Measurements from ENCODE around the gene CLINT1. TPM values are rescaled to one million over a fixed set of nuclear protein-coding genes. Genes with fewer than 3 reads are reported as not detected.

CLINT1 gene
- total RNA-seq, 3 donors from 2014 or later = 86.5 to 157 (median 89.5) TPM

GRCh38 chr5:157745041-157745456, 113.9 kb downstream of the CLINT1 start:
- H3K4me1 ChIP-seq = no peaks in the 10 kb centered on the region
- no peak overlapping the region for H3K27ac ChIP-seq
- peak overlapping the region; percentile 82 to 92 (median 83) for H3K4me3 ChIP-seq

GRCh38 chr5:157744051-157745011, 114.6 kb downstream of the CLINT1 start:
- TF ChIP-seq CTCF (IDR thresholded peaks at IDR 0.05) (no peak), POLR2A (IDR thresholded peaks at IDR 0.05) (no peak), POLR2AphosphoS5 (IDR thresholded peaks at IDR 0.05) (no peak)

More at GRCh38 chr5:157745041-157745456, 113.9 kb downstream of the CLINT1 start:
- TF ChIP-seq POLR2AphosphoS5 (IDR thresholded peaks at IDR 0.05) = no peak
- TF ChIP-seq POLR2A (IDR thresholded peaks at IDR 0.05) = no peak
- TF ChIP-seq CTCF (IDR thresholded peaks at IDR 0.05) = no peak
- H3K27me3 ChIP-seq = no peaks in the 10 kb centered on the region
- H3K36me3 ChIP-seq = no peaks in the 10 kb centered on the region
- intact Hi-C loops (cut with DNase I; ENCODE audit: low total_unique reads) = no loop called here
- H3K9me3 ChIP-seq = no peaks in the 10 kb centered on the region
- no peak for DNase-seq (ENCODE audit: low spot score in 2 of 2)

GRCh38 chr5:157743163-157744050, 115.5 kb downstream of the CLINT1 start, which contains the start of gene LSM11:
Gene LSM11 (plus strand): TSS chr5:157743712. CDS start chr5:157743751, 39 bp downstream.
- Histone ChIP-seq H3K27ac (peak within 1 kb of the TSS; percentile 59 to 65), H3K36me3 (no peaks in the 10 kb centered on the region), H3K9me3 (no peaks in the 10 kb centered on the region), H3K4me3 (peak within 1 kb of the TSS; percentile 82 to 92 (median 83)), H3K4me1 (no peaks in the 10 kb centered on the region), H3K27me3 (no peaks in the 10 kb centered on the region)
- DNase-seq (ENCODE audit: low spot score in 2 of 2) = peak; percentile 81 to 83
- TF ChIP-seq POLR2A (IDR thresholded peaks at IDR 0.05) = no peak
- peak; percentile 84 to 98 (median 89) for TF ChIP-seq CTCF (IDR thresholded peaks at IDR 0.05)
- TF ChIP-seq POLR2AphosphoS5 (IDR thresholded peaks at IDR 0.05) = peak in 1 of 3 donors; percentile 8
- intact Hi-C loops (cut with DNase I; ENCODE audit: low total_unique reads) = no loop called here

More at GRCh38 chr5:157744051-157745011, 114.6 kb downstream of the CLINT1 start:
- intact Hi-C loops (cut with DNase I; ENCODE audit: low total_unique reads) = no loop called here
- no peaks in the 10 kb centered on the region for H3K9me3 ChIP-seq
- H3K4me3 ChIP-seq = peak overlapping the region; percentile 82 to 92 (median 83)
- no peak for DNase-seq (ENCODE audit: low spot score in 2 of 2)
- H3K27ac ChIP-seq = peak overlapping the region in 1 of 2 donors; percentile 59
- no peaks in the 10 kb centered on the region for H3K4me1 ChIP-seq
- H3K27me3 ChIP-seq = no peaks in the 10 kb centered on the region
- H3K36me3 ChIP-seq = no peaks in the 10 kb centered on the region

GRCh38 chr5:157741131-157741530, 117.8 kb downstream of the CLINT1 start:
- no peak for DNase-seq (ENCODE audit: low spot score in 2 of 2)
- no peak overlapping the region for H3K27ac ChIP-seq
- TF ChIP-seq POLR2A (IDR thresholded peaks at IDR 0.05) = no peak
- TF ChIP-seq CTCF (IDR thresholded peaks at IDR 0.05) = no peak
- no peak for TF ChIP-seq POLR2AphosphoS5 (IDR thresholded peaks at IDR 0.05)
- no peaks in the 10 kb centered on the region for H3K27me3 ChIP-seq
- H3K4me3 ChIP-seq = no peak overlapping the region
- no peaks in the 10 kb centered on the region for H3K4me1 ChIP-seq
- no peaks in the 10 kb centered on the region for H3K36me3 ChIP-seq
- intact Hi-C loops (cut with DNase I; ENCODE audit: low total_unique reads) = no loop called here
- no peaks in the 10 kb centered on the region for H3K9me3 ChIP-seq

Data from breast epithelium (tissue), 4 donors.